ENCODE results near the gene GTF3C1.

DNA sequence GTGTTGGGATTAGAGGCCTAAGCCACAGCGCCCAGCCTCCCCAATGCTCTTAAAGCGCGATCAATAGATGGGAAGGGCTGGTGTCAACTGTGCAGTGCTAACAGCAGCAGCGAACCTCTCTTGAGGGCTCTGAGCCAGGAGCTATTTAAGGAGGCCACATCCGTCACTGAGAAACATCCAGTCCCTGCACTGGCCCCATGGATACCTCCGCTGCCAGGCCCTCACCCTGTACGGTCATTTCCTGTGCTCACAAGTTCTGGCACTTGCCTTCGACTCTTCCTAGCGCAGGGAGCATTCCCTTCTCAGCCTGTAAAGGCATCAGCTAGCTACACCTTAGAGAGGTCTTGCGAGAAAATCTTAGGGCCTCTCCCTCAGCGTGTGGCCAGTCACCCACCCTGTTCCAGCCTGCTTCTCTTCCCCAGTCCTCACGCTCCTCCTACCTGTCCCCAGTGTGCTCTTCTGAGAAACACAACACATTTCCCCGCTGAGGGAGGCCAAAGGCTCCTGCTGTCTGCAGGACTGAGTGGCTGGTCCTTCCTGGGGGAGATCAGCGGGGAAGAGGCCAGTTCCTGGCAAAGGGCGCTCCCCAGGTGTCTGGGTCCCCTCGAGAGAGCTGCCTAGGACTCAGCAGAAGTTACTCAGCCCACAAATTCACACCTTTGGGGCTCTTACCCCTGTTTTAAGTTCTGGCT, 28.6 kb downstream of the GTF3C1 start:
- TF ChIP-seq, protein P1, sequence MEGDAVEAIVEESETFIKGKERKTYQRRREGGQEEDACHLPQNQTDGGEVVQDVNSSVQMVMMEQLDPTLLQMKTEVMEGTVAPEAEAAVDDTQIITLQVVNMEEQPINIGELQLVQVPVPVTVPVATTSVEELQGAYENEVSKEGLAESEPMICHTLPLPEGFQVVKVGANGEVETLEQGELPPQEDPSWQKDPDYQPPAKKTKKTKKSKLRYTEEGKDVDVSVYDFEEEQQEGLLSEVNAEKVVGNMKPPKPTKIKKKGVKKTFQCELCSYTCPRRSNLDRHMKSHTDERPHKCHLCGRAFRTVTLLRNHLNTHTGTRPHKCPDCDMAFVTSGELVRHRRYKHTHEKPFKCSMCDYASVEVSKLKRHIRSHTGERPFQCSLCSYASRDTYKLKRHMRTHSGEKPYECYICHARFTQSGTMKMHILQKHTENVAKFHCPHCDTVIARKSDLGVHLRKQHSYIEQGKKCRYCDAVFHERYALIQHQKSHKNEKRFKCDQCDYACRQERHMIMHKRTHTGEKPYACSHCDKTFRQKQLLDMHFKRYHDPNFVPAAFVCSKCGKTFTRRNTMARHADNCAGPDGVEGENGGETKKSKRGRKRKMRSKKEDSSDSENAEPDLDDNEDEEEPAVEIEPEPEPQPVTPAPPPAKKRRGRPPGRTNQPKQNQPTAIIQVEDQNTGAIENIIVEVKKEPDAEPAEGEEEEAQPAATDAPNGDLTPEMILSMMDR (IDR thresholded peaks at IDR 0.05 in 8 of 11, conservative IDR thresholded peaks at IDR 0.05 in 3 of 11): no peak
- peak in 2 of 3 donors; percentile 47 to 61 for TF ChIP-seq POLR2AphosphoS5 (IDR thresholded peaks at IDR 0.05)
